Prostate gland (tissue), 2 donors: ENCODE measurements around the gene LMO2. TPM values are rescaled to one million over a fixed set of nuclear protein-coding genes. Genes with fewer than 3 reads are reported as not detected.

ENCODE experiments used
- DNase-seq: peaks from one replicate; pipeline ENCODE4 v3.0.0-alpha.2; 2019; ENCODE audit warnings: low spot score
- H3K27ac ChIP-seq, 2 donors: fragments of 200-600 bp; sonication (generic); 2 replicates each; pipeline ENCODE4 v1.5.1; 2017 to 2019
- H3K27me3 ChIP-seq: fragments of 200-600 bp; sonication (generic); replicated peaks from 2 replicates; pipeline ENCODE4 v1.5.1; 2019; ENCODE audit not compliant: insufficient read depth
- H3K36me3 ChIP-seq, 2 donors: fragments of 200-600 bp; sonication (generic); 1 replicate in 1 of 2; 2 replicates in 1 of 2; pipeline versions ENCODE4 v1.5.1 to v1.8.1; 2017 to 2019
- H3K4me1 ChIP-seq: fragments of 200-600 bp; sonication (generic); replicated peaks from 2 replicates; pipeline ENCODE4 v1.5.1; 2019
- H3K4me3 ChIP-seq, 2 donors: fragments of 200-600 bp; sonication (generic); 2 replicates each; pipeline ENCODE4 v1.5.1; 2017 to 2019
- H3K9me3 ChIP-seq: fragments of 200-600 bp; sonication (generic); 2 replicates; pipeline ENCODE4 v1.5.1; 2017
- CTCF ChIP-seq, 4 experiments: fragments of 200-600 bp in 2 of 4; fragments of 450-650 bp in 2 of 4; sonication (generic) in 2 of 4; IDR thresholded peaks; 1 replicate in 3 of 4; 2 replicates in 1 of 4; pipeline ENCODE4 v1.5.1; 2016 to 2019; ENCODE audit warnings: antibody characterized with exemption in 4 of 4, mild to moderate bottlenecking in 2 of 4, moderate library complexity in 2 of 4
- POLR2A ChIP-seq: fragments of 450-650 bp; IDR thresholded peaks from one replicate; pipeline ENCODE4 v1.6.1; 2016; ENCODE audit warnings: antibody characterized with exemption, mild to moderate bottlenecking
- POLR2AphosphoS5 ChIP-seq: sonication (generic); formaldehyde crosslinking; IDR thresholded peaks from one replicate; pipeline ENCODE4 v1.6.1; 2017; ENCODE audit warnings: antibody characterized with exemption
- WGBS: methylation state at CpG from one replicate; pipeline ENCODE4 v1.1.5; 2018; 5-methylcytosine and 5-hydroxymethylcytosine counted together
- intact Hi-C: fragments of 100-400 bp; cut with DNase I; formaldehyde crosslinking; loops from one replicate; pipeline ENCODE4 v1.14.2; 2022
- total RNA-seq, 2 donors: library from RNA; depleted of rRNA; stranded (reverse); fragments of >200 nt; gene quantifications; one replicate each; pipeline ENCODE4 v1.1.0, GENCODE V29; 2016

Gene LMO2
- total RNA-seq, 2 donors from 2014 or later: 11.4 to 25.0 TPM

GRCh38 chr11:33868647-33869461 lies 23.0 kb downstream of the LMO2 start:
- no peaks in the 10 kb centered on the region for H3K36me3 ChIP-seq
- no peak for DNase-seq
- intact Hi-C loops: no loop called here
- TF ChIP-seq POLR2AphosphoS5: no peak
- no peak for TF ChIP-seq CTCF (IDR thresholded peaks at IDR 0.05)
- TF ChIP-seq POLR2A: no peak
- WGBS: 2% methylated on average over 61 of the region's 68 CpGs
- peak overlapping the region; percentile 41 to 56 for H3K27ac ChIP-seq
- H3K4me1 ChIP-seq: no peaks in the 10 kb centered on the region
- H3K27me3 ChIP-seq: no peaks in the 10 kb centered on the region
- no peaks in the 10 kb centered on the region for H3K9me3 ChIP-seq
- peak overlapping the region; percentile 51 for H3K4me3 ChIP-seq

GRCh38 chr11:33867996-33868646 lies 23.8 kb downstream of the LMO2 start:
- no peaks in the 10 kb centered on the region for H3K9me3 ChIP-seq
- H3K27me3 ChIP-seq: no peaks in the 10 kb centered on the region
- H3K36me3 ChIP-seq: no peaks in the 10 kb centered on the region
- no peak for TF ChIP-seq POLR2AphosphoS5
- no peak for TF ChIP-seq POLR2A
- no peak for TF ChIP-seq CTCF (IDR thresholded peaks at IDR 0.05)
- no peak for DNase-seq
- H3K27ac ChIP-seq: peak overlapping the region in 1 of 2 donors; percentile 56
- H3K4me1 ChIP-seq: no peaks in the 10 kb centered on the region
- intact Hi-C loops: no loop called here
- 25% methylated on average over 7 of the region's 7 CpGs for WGBS
- peak overlapping the region; percentile 51 for H3K4me3 ChIP-seq

GRCh38 chr11:33867561-33867960 lies 24.3 kb downstream of the LMO2 start:
- no peaks in the 10 kb centered on the region for H3K9me3 ChIP-seq
- 32% methylated on average over 1 of the region's 1 CpG for WGBS

GRCh38 chr11:33866936-33867335 lies 24.9 kb downstream of the LMO2 start:
- Histone ChIP-seq H3K27ac (no peak overlapping the region), H3K9me3 (no peaks in the 10 kb centered on the region), H3K4me3 (no peak overlapping the region), H3K4me1 (no peaks in the 10 kb centered on the region), H3K36me3 (no peaks in the 10 kb centered on the region), H3K27me3 (no peaks in the 10 kb centered on the region)
- 92% methylated on average over 2 of the region's 2 CpGs for WGBS
- TF ChIP-seq POLR2A (no peak), CTCF (IDR thresholded peaks at IDR 0.05) (no peak)
- no peak for DNase-seq
- intact Hi-C loops: no loop called here

More at GRCh38 chr11:33867561-33867960, 24.3 kb downstream of the LMO2 start:
- no peak for TF ChIP-seq POLR2A
- TF ChIP-seq POLR2AphosphoS5: no peak
- TF ChIP-seq CTCF (IDR thresholded peaks at IDR 0.05): no peak
- Histone ChIP-seq H3K27ac (no peak overlapping the region), H3K36me3 (no peaks in the 10 kb centered on the region), H3K4me3 (no peak overlapping the region), H3K27me3 (no peaks in the 10 kb centered on the region), H3K4me1 (no peaks in the 10 kb centered on the region)
- intact Hi-C loops: no loop called here
- no peak for DNase-seq
